H1 (cell line): ENCODE measurements around the gene TMEM165. TPM values are rescaled to one million over a fixed set of nuclear protein-coding genes. Genes with fewer than 3 reads are reported as not detected.

Experiments
- BACH1 ChIP-seq: IDR thresholded peaks from 2 replicates; pipeline ENCODE4 v1.6.1; 2012; ENCODE audit warnings: low read length, improper control_type of control experiment
- MAFK ChIP-seq: IDR thresholded peaks from 2 replicates; pipeline ENCODE4 v1.6.1; 2012; ENCODE audit warnings: low read depth, mild to moderate bottlenecking, improper control_type of control experiment, low read length
- PHF8 ChIP-seq: fragments of 200-600 bp; sonication (generic); conservative IDR thresholded peaks from 2 replicates; pipeline ENCODE4 v1.7.1; 2012; ENCODE audit warnings: low read depth, mild to moderate bottlenecking, inconsistent platforms, low read length, moderate library complexity
- SP4 ChIP-seq: IDR thresholded peaks from 2 replicates; pipeline ENCODE4 v1.6.1; 2012; ENCODE audit warnings: low read length, inconsistent platforms
- ZNF274 ChIP-seq: IDR thresholded peaks from 2 replicates; pipeline ENCODE4 v1.7.0; 2012; ENCODE audit warnings: low read length, borderline replicate concordance; ENCODE audit errors: extremely low read depth
- polyA plus RNA-seq, 7 experiments: library from polyadenylated mRNA; depleted of rRNA in 3 of 7; stranded (reverse) in 5 of 7; unstranded in 2 of 7; fragments of >200 nt in 5 of 7; fragments of 200-250 nt in 2 of 7; gene quantifications; 1 replicate in 5 of 7; 2 replicates in 1 of 7; 4 replicates in 1 of 7; pipeline versions ENCODE4 v1.2.1 to v1.2.3, GENCODE V29; 2011 to 2013; ENCODE audit warnings: missing spikeins in 2 of 7, mixed read lengths in 2 of 7
- total RNA-seq: library from RNA; stranded (reverse); fragmentation: NEBNext Ultra II Directional; extraction: Animal tissue kit (Norgen Biotek cat#: 25700); gene quantifications from 2 replicates; pipeline ENCODE4 v1.2.1, GENCODE V29; 2021

TMEM165 gene
- total and polyA plus RNA-seq, 2 of the 8 experiments (the other 6 are each of a cell fraction or from before 2014, with no cell fraction given), result 85.5 to 125 TPM

DNA sequence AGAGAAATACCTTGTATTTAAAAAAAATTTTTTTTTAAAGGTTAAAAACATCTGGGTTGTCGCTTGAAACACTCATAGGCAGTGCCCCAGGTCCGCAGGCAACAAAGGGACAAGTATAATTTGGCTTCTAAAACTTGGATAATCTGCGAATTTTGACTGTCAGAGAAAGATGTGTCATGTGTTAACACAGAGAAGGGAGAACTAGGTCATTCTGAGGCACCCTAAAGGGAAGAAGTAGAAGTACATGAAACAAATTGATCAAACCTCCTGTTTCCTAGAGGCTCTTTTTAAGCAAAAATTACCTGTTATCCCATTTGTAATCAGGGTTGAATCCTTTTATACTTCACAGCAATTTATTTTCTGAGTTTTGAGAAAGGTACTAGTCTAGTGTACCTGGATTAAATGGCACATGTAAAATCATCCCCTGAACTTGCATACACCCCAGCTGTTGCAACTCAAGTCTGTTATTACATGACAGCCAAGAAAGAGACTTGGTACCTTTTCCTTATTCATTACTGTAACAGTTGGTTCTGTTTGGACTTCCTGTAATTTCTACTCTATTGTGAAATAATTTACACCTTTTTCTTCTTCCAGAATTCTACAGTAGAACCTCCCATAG lies 48.0 kb upstream of the TMEM165 start (continued):
- no peak for TF ChIP-seq ZNF274
- no peak for TF ChIP-seq BACH1
- no peak for TF ChIP-seq SP4
- TF ChIP-seq MAFK, result no peak
- TF ChIP-seq PHF8, result no peak
